Fibroblast of the aortic adventitia (primary cell): ENCODE results near the gene DELE1. TPM values are rescaled to one million over a fixed set of nuclear protein-coding genes. Genes with fewer than 3 reads are reported as not detected.
A peak's percentile ranks its signal among the peaks of the same experiment; 100 is the strongest.
"Not testable (repeated sequence)": the region's sequence is repeated elsewhere in the genome, so short reads cannot be mapped to it uniquely, and the experiment has no call there.

Experiments
- DNase-seq: peaks from one replicate; pipeline ENCODE4 v3.0.0-alpha.2; 2010; ENCODE audit warnings: low read depth
- H3K4me3 ChIP-seq: 2 replicates; pipeline ENCODE4 v1.5.1; 2011; ENCODE audit warnings: low read depth, mild to moderate bottlenecking, control low read depth, low read length, moderate library complexity
- total RNA-seq: library from RNA; depleted of rRNA; stranded (reverse); fragments of >200 nt; gene quantifications from 2 replicates; pipeline ENCODE4 v1.2.3, GENCODE V29; 2012; ENCODE audit warnings: low replicate concordance
- TF ChIP-seq, protein P1 (sequence below): IDR thresholded peaks from 2 replicates; pipeline ENCODE4 v1.5.1; 2011; ENCODE audit warnings: mild to moderate bottlenecking, low read length, control low read depth, inconsistent platforms; ENCODE audit not compliant: insufficient read depth

DELE1 gene
- total RNA-seq, 1 donor = 50.9 TPM

DNA sequence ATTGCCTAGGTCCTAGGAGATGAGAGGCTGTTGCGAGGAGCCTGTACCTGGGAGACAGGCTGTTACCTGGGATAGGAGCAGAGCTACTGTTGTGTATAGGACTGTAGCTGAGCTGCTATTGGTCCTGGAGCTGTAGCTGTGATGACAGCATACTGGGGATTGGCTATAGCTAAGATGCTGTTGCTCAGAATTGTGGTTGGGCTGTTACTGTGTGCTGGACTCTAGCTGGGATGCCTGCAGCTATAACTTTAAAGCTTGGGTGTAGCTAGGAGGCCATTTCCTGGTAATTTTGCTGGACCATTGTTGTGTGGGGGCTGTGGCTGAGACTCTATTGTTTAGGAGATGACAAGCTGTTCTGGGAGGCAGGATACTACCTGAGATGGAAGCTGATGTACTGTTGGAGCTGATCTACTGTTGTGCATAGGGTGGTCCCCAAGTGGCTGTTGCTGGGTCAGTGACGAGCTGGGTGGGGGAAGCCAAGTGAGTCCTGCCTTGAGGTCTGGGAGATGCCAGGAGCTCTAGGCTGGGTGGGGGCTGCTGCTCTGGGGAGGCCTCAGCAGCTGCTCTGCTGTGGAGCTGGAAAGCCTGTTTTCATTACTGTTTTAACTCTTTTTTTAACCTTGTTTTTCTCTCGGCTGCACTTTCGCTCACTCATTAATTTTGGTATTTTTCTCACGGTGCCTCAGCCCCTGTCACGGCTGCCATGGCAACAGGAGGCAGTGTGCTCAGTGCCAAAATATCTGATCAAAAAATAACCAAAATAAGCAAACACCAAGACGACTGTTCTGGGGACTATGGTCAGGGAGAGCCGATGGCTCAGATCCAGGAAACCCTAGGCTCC is 42.5 kb upstream of the DELE1 start:
- DNase-seq = peak; percentile 15
- TF ChIP-seq, protein P1, sequence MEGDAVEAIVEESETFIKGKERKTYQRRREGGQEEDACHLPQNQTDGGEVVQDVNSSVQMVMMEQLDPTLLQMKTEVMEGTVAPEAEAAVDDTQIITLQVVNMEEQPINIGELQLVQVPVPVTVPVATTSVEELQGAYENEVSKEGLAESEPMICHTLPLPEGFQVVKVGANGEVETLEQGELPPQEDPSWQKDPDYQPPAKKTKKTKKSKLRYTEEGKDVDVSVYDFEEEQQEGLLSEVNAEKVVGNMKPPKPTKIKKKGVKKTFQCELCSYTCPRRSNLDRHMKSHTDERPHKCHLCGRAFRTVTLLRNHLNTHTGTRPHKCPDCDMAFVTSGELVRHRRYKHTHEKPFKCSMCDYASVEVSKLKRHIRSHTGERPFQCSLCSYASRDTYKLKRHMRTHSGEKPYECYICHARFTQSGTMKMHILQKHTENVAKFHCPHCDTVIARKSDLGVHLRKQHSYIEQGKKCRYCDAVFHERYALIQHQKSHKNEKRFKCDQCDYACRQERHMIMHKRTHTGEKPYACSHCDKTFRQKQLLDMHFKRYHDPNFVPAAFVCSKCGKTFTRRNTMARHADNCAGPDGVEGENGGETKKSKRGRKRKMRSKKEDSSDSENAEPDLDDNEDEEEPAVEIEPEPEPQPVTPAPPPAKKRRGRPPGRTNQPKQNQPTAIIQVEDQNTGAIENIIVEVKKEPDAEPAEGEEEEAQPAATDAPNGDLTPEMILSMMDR = no peak
- no peak overlapping the region for H3K4me3 ChIP-seq

DNA sequence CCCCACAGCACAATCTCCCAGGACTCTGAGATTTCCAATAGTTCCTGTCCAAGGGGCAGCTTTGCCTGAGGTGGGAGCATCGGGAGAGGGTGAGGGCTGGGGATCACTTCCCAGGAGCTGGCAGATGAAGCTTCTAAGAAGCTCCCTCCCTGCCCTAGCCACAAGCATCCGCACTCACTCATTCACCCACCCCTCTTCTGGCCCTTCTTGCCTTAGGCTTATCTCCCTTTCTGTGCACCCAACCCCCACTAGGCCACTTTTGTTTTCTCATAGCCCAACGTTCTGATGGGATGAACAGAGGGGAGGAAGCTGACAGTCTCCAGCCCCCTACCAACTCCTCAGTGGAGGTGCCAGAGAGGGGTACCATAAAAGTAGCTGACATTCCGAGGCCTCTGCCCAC is 41.8 kb upstream of the DELE1 start:
- TF ChIP-seq, protein P1 = no peak
- no peak for DNase-seq
- no peak overlapping the region for H3K4me3 ChIP-seq

DNA sequence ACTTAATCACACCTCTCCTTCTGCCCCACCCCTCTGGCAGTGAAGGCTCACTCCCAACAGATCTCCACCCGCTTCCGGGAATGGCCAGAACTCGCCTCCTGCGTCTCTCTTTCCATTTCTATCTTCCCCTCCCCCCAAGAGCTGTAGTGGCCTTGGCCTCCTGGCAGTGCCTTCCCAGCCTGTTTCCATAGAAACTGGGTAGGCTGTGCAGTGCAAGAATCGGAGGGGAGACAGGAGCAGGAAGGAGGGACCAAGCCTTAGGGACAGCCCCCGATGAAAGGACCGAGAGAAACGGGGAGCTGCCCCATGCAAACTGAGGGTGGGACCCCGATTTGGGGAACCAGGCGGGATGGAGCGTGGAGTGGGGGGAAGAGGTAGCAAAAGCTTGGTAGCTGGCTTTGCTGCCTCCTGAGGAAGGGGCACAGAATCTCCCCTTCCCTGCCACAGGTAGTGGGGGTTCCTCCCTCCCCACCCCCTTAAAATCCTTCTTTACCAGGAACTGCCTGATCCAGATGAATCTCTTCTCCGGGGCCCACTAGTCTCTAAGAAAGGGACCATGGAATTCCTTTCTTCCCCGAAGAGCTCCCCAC is 41.0 kb upstream of the DELE1 start:
- H3K4me3 ChIP-seq = no peak overlapping the region
- no peak for DNase-seq
- TF ChIP-seq, protein P1 = no peak

DNA sequence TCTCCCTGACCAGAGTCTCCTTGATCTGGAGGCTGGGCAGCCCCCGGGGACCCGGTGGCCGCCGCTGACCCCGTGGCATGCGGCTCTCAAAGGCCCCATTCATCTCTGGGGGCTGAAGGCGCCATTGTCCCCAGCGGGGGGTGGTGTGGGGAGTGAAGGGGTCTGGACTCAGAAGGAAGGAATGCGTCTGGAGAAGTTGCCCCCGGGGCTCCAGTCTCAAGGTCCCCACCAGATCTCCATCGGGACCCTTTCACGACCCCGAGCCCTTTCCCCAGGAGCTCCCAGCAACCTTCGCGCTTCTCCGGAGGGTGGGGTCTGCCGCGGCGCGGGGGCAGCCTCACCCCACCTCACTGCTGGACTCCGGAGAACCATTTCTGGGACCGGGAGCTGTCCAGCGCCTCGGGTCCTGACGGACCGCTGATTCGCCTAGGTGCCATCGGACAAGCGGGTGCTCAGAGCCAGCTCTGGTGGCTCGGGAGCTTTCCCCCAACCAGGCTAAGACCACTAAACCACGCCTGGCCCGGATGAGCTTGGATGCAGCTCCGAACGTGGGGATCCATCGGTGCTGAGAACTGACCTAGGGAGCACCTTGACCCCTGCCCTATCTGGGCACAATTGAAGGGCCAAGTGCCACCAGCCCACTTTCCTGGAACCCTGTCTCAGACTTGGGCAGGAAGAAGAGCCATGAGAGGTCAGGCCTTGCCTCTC is 40.3 kb upstream of the DELE1 start:
- DNase-seq = peak; percentile 32
- TF ChIP-seq, protein P1 = no peak
- H3K4me3 ChIP-seq = no peak overlapping the region

DNA sequence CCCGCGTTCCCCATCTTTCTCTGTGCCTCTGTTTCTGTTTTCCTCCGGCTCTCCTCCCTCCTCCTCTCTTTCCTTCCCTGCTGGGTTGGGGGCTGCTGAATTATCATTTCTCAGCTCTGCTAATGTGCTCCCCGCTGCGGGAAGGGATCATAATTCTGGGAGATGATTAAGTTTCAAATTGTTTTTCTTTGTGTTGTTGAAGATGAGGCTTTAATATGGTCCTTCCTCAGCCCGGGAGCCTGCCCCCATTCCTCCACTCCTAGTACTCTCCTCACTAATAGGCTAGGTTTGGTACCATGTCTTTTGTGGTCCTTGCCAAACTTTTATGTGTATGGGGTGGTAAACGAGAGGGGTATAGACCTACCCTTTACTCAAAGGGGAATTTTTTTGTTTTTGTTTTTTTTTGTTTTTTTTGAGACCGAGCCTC is 39.8 kb upstream of the DELE1 start:
- TF ChIP-seq, protein P1 = no peak
- no peak for DNase-seq
- H3K4me3 ChIP-seq = no peak overlapping the region

DNA sequence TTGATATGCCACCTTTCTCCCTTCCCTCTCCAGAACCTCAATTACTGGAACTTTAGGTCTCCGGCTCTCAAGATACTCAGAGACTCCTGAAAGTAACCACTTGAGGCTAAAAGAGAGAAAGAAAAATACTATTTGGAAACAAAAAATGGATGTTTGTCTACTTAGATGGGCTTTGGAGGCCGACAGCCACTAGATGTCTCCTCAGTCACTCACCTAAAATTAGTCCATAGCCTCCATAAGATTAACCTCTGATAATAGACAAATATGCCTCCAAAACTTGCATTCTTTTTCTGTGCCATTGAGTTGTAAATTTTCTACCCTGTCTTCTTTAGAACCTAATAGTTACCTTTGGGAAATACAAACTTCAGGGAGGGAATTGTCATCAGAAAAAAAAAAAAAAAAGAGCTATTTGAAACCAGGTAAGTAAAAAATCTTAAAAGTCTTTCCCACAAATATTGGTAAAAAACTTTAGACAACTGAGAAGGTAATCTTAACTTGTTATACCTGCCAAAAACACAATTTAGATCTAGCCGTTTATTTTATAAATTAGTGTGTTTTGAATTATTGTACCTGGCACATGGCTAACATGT is 34.3 kb upstream of the DELE1 start:
- TF ChIP-seq, protein P1 = peak; percentile 52
- peak; percentile 54 for DNase-seq
- H3K4me3 ChIP-seq = no peak overlapping the region

DNA sequence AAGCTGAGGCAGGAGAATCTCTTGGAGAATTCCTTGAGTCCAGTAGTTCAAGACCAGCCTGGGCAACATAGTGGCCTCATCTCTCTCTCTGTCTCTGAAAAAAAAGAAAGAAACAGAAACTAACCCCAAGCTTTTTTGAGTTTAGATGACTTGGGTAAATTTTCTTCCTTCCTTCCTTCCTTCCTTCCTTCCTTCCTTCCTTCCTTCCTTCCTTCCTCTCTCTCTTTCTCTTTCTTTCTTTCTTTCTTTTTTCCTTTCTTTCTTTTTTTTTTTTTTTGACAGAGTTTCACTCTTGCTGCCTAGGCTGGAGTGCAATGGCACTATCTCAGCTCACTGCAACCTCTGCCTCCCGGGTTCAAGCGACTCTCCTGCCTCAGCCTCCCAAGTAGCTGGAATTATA is 33.2 kb upstream of the DELE1 start:
- not testable (repeated sequence) for DNase-seq, H3K4me3 ChIP-seq
